HG03432 (cell line): ENCODE measurements around the gene AKR1C2.
"Not testable (repeated sequence)": the region's sequence is repeated elsewhere in the genome, so short reads cannot be mapped to it uniquely, and the experiment has no call there.

ENCODE experiments used
- ATAC-seq: cut with Tn5 transposase; IDR thresholded peaks from one replicate; pipeline ENCODE4 v1.9.1; 2021; ENCODE audit warnings: mild to moderate bottlenecking, moderate library complexity; ENCODE audit not compliant: unreplicated experiment

AKR1C2 gene

DNA sequence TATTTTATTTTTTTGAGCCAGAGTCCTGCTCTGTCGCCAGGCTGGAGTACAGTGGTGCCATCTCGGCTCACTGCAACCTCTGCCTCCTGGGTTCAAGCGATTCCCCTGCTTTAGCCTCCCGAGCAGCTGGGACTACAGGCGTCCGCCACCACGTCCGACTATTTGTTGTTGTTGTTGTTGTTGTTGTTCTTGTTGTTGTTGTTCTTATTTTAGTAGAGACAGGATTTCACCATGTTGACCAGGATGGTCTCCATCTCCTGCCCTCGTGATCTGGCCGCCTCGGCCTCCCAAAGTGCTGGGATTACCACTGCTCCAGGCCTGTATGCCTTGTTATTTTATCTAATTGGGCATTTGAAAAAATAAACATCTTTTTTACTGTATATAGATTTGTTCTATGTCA is 42.1 kb downstream of the AKR1C2 start:
- ATAC-seq, result not testable (repeated sequence)

DNA sequence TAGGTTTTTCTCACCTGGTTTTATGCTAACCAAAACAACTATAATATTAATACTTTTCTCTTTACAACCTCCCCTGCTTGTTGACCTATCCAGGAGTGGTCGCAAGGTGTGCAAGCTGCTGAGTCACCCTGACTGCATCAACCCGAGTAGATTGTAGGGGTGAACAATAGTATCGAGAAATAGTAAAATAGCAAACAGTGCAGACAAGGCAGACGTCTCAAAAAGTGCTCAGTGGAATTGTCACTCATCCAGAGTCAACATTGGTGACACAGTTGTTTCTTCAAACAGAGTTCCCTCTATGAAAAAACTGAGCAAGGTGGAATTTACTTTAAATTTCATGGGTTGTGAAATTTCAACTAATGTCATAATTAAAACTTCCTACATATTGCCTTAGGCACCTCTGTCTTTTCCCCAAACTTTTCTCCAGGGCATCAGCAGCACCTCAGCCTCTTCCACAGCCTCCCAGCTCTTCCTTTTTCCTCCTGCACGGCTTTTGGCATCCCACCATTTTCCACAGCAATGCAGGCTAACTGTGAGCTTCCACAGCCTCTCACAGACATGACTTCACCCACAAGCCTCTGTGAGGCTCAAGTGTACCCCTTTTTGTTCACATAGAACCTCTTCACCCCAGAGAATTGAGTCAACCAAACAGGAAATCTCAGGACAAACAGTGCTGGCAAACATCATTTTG is 46.6 kb downstream of the AKR1C2 start:
- not testable (repeated sequence) for ATAC-seq

DNA sequence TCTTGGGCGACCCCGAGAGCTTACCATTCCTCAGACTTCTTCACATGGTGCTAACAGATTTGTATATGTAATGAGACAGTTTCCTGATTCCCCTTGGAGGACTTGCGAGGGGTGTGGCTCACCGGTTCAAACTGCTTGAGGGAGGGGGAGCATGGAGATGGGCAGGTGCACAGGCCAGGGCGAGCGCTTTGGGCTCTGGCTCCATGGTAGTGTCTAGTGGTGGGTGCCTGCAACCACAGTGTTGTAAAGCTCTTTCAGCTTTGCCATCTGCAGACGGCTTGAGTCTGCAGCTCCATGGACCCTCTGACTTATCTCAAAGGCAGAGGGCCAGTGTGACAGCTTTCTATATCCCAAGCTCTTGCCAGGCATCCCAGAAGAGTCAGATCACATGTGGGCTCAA is 47.6 kb downstream of the AKR1C2 start:
- not testable (repeated sequence) for ATAC-seq

DNA sequence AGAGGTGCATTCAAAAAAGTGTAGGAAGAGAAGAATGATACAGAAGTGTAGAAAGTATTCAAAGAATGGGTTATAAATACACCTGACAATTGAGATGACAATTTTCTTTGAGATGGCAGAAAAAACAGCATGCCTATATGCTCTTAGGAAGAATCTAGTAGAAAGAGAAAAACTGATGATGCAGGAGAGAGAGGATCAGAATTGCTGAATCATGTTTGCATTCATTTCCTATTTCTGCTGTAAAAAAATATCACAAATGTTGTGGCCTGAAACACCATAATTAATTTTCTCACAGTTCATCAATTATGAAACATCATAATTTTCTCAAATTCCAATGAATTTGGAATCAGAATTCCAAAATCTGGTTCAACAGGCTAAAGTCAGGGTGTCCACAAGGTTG is 50.3 kb downstream of the AKR1C2 start:
- no peak for ATAC-seq

DNA sequence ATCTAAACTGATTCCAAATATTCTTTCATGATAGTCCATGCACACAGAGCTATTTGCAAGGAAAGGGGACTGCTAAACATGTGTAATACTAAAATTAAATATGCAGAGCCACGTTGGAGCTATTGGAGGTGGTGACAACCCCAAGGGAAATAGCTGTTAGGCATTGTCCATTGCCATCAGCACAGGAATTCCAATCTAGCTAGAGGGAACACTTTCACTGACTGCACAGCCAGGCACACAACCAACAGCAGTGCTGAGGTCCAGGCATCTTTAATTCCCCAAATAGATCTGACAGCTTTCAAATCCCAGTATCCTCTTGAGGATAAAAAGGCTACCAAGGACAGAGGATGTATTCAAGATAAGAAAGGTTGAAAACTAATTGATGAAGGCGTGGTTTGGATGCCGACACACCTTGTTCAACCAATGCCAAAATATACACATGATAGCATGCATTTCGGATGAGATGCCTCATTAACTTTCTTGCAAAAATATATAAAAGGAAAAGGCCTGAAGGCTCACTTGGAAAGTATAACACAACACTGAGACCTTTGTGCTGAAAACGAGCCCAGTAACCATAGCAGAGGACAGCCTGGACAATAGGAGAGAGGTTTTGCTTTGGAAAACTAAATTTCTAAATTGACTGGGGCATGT is 52.0 kb downstream of the AKR1C2 start:
- ATAC-seq, result not testable (repeated sequence)

DNA sequence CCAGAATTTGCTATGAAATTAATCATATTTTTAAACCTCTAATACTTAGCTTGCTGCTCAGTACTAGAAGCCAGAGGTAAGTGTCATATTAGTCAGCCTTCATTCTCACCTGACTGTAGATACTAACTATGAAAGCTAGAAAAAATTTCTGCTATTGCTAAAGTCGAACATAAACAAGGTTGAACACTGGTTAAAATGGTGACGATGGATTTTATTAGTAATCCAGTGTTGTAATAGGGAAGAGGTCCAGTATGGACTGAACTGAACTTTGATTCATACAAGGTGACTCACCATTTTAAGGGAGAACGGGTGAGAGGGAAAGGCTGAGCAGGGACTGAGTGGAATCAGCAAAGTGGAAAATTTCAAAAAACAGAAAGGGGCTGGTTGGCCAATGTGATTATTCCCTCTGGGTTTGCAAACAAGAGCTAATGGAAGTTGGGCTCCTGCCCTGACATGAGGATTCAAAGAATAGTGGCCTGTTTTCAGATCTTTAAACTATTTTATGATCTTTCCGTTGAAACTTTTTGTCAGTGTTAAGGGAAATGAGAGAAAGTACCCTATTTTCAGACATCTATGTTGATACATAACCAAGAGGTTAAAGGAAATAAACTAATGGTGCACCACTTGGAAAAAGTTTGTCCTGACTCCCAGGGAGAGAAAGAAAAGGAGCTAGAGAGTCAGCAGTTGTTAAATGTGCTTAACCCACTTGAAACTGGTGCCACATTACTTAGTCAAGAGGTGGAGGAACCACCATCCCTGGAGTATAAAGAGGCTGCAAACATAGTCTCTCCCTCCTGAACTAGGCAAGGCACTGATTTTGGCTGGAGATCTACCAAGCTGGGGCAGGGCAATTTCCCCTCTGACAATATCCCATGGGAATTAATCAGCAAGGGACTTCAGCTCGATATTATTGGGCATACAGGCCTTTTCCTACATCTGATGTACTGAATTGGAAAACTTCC is 55.7 kb downstream of the AKR1C2 start:
- no peak for ATAC-seq

DNA sequence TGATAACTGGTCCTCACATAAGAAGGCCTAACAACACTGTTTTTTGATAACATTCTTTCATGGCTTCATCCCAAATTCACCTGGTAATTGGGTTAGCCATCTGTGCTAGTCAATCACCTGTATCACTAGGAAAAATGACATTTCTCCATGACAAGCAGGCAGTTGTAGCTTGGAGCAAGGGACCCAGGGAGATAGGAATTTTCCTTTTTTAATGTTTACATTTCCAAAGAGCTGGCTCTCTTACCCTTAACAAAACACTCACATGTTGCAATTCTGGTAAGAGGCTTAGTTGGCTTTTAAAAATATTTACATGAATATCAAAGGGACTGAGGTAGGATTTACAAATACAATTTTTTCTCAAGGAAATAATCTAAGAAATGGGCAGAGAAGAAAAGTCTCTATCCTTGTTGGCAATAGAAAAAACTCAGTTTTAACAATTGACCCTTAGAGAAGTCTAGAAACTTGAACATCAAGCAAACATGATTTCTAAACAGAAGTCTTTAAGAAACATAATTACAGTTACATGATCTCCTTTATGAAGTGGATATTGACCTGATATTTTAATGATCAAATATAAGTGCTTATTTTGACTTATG is 56.5 kb downstream of the AKR1C2 start:
- ATAC-seq, result no peak

DNA sequence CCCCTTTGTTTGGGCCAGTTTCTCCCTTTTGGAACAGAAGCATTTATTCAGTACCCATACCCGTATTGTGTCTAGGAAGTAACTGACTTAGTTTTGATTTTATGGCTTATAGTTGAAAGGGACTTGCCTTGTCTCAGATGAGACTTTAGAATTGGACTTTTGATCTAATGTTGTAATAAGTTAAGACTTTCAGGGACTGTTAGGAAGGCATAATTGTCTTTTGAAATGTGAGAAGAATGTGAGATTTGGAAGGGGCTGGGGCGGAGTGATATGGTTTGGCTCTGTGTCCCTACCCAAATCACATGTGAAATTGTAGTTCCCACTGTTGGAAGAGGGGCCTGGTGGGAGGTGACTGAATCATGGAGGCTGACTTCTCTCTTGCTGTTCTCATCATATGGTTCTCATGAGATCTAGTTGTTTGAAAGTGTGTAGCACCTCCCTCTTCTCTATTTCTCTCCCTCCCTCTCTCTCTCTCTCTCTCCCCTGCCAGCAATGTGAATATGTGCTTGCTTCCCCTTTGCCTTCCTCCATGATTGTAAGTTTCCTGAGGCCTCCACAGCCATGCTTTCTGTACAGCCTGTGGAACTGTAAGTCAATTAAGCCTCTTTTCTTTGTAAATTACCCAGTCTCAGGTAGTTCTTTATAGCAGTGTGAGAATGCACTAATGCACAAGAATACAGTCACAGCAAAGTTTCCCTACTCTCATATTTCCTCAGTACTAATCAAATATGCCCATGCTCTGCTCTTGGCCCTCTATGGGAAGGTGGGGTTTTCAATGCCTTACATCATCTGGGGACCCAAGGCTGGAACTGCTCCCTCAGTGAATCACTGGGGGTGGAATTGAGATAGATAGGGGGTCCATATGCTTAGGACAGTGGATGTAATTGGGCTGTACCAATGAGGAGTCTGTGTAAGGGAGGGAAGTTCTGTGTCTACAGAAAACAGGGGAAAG is 57.6 kb downstream of the AKR1C2 start:
- ATAC-seq, result no peak

DNA sequence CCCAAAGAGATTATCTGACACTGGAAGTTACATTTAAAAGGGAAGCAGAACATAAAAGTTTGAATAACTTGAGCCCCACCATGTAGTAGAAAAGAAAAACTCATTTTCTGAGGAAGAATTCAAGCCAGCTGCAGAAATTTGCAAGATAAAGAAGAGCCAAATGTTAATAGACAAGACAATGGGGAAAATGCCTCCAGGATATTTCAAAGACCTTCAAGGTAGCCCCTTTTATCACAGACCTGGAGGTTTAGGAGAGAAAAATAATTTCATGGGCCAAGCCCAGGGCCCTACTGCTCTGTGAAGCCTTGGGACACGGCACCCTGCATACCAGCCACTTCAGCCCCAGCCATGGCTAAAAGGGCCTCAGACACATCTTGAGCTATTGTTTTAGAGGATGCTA is 58.8 kb downstream of the AKR1C2 start:
- ATAC-seq, result no peak

DNA sequence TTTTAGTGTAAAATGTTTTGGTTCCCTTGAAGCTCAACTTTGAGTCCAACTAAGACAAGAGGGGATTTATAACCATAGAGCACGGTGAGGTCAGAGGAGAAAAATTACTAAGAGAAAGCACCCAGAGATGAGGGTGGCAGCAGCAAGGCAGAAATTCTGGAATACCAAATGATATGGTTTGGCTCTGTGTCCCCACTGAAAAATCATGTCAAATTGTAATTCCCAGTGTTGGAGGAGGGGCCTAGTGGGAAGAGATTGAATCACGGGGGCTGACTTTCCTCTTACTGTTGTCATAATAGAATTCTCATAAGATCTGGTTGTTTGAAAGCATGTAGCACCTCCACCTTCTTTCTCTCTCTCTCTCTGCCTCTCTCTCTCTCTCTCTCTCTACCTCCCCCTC is 59.8 kb downstream of the AKR1C2 start:
- no peak for ATAC-seq

DNA sequence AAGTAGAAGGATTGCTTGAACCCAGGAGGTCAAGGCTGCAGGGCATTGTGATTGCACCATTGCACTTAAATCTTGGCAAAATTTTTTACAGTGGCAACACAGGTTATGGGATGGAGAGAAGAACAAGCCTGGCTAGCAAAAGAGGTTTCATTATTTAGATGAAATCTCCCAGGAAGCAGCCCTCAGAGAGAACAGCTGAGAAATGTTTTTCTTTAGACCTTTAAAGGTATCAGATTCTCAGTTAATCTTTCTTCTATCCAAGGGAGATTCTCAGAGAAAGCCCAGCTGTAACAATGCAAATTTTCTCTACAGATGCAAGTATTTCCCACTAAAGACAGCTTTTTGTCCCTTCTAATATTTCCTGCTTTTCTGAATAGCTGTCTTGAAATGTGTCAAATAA is 60.2 kb downstream of the AKR1C2 start:
- ATAC-seq, result not testable (repeated sequence)

DNA sequence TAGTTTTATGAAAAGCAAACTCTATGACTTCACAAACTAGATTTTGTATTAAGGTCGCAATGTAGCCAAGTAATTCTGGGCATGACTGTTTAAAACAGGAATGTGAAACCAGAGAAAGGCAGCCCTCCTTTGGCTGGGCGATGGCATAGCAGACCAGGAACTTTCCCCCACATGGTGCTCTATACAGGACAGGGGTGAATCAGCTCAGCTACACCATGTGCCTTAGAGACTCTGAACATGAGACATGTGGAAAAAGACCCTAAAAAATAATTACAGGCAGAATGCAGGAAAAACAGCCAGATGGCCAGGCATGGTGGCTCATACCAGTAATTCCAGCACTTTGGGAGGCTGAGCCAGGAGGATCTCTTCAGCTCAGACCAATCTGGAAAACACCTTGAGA is 60.7 kb downstream of the AKR1C2 start:
- ATAC-seq, result not testable (repeated sequence)

DNA sequence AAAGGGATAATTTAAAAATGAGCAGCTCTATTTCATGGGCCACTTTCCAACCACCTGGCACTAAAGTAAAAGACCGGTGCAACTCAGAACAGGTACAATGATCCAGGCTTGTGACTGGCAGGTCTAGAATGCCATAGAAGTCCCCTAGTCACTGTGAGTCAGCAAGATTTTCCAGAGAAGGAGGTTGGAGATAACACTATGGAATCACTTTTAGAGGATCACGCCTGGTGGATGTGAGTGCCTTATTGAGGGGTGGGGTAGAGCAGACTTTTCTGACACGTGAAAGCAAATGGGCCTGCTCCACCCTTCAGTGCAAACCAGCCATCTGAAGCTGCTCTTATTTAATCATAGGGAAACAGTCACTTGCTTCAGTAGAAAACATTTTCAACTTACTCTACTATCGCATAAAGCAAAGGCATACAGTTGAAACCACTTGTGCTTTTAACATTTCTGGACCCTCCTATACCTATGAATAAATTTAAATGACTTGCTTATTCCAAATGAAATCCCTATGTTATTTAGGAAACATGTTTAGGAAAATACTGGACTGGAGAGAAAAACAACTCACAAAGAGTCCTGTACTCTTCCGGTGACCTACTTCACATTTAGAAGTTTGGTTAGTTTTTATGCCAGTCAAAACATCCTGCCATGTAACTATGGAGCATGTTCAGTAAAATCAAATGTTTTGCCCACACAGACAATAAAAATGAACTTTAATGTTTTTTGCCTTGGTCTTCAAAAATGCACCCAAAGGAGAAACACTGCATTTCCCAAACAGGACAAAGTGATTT is 61.9 kb downstream of the AKR1C2 start:
- no peak for ATAC-seq

DNA sequence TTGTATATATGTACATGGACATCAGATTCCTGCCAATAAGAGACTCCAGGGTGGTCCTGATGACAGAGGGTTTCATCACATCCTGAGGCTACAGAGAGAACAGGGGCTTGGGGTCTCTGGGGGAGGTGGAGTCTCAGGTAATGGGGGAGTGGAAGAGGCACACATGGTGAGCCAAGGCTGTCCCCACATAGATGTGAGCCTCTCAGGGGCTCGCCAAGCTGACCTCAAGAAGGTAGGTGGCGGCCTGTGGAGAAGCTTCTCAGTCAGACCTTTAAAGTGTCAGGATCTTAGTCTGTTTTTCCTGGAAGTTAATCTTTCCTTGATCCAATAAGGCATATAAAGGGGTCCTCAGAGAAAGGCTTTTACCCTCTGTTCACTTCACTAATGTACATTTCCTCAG is 62.7 kb downstream of the AKR1C2 start:
- not testable (repeated sequence) for ATAC-seq

DNA sequence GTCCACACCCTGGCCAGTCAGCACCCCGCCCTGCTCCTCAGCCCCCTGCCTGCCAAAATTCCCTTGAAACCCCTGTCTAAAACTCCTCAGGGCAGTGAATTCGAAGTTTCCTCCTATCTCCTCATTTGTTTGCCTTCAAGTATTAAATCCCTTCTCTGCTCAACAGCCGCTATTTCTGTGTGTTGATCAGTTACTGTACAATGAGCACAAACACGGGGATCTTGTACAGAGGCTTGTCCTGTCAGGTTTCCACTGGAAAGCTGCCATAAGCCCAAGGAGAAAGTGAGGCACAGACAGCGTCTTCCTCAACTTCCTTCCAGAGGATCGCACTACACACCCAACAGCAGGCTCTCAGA is 63.6 kb downstream of the AKR1C2 start:
- not testable (repeated sequence) for ATAC-seq

DNA sequence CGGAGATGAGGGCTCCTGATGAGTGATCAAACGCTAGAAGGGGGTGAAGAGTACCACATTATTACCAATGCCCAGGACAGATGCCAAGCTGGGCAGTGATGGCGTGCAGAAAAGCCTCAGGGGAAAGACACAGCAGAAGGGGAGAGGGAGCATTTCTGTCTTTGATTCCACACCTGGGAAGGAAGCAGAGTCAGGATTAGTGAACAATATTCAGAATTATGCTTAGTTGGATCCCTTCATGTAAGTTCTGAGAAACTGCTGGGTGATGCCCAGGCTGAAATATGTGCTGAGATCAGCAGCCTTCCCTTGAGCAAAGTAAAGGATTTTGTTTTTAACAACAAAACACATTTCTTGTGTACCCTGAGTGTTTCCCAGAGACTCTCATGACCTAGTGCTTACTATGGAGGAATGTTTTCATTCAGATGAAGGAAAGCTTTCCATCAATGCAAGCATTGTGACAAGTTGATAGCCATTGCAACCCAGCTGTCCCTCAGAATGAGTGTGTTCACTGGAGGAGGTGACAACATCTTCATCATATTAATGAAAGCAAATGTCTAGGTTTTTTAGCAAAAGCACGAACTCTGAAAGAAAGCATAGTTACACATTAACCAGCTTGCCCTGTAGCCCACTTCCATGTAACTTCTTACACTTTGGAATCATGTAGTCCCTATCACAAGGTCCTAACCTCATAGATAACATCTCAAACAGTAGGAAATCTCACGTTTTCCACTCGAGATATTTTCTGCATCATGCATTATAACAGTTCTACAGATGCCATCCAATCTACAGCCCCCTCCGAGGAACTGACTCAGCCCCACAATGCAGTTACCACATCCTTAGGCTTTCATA is 64.2 kb downstream of the AKR1C2 start:
- ATAC-seq, result no peak
